Dedifferentiated amniotic fluid mesenchymal stem cell (primary cell): ENCODE measurements around the gene TBX4.
"Not testable (repeated sequence)": the region's sequence is repeated elsewhere in the genome, so short reads cannot be mapped to it uniquely, and the experiment has no call there.

ENCODE experiments used
- DNase-seq: peaks from one replicate; pipeline ENCODE4 v3.0.0-alpha.2; 2016; ENCODE audit errors: extremely low spot score

Gene TBX4

GRCh38 chr17:61498042-61498994 is 46.1 kb downstream of the TBX4 start:
- DNase-seq, result no peak

GRCh38 chr17:61499632-61500031 is 47.4 kb downstream of the TBX4 start:
- no peak for DNase-seq

DNA sequence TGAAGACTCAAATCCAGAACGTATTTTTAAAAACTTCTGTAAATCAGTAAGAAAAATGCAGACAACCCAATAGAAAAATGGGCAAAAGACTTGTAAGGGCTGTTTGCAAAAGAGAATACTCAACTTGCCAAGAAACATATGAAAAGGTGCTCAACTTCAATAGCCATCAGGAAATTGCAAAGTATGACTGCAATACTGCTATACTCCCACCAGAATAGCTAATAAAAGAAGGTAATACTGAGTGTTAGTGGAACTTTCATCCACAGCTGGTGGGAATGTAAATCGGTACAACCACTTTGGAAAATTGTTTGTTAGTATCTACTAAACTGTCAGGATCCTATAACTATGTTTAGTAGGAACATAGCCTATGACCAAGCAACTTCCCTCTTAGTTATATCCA is 48.1 kb downstream of the TBX4 start:
- no peak for DNase-seq

- DNase-seq, result no peak
Measured at GRCh38 chr17:61502292-61502691, 50.1 kb downstream of the TBX4 start.

GRCh38 chr17:61503961-61504360 is 51.7 kb downstream of the TBX4 start:
- no peak for DNase-seq

DNA sequence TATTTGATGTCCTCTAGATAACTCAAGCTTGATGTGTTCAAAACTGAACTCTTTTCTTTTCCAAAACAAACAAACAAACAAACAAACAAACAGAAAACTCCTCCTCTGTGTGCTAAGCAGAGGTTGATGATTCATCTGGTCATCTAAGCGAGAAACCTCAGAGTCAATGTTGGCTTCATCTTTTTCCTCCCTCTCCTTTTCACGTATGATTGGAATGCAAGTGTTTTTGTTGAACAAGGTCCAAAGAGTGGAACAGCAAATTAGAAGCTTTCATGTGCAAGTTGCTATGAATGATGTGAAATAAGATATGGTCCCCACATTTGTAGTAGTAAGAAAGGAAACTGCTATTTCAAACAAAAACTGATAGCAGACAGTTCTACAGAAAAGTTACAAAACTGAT is 52.5 kb downstream of the TBX4 start:
- DNase-seq, result peak; percentile 95

GRCh38 chr17:61505846-61506627 is 53.8 kb downstream of the TBX4 start:
- DNase-seq, result no peak

DNA sequence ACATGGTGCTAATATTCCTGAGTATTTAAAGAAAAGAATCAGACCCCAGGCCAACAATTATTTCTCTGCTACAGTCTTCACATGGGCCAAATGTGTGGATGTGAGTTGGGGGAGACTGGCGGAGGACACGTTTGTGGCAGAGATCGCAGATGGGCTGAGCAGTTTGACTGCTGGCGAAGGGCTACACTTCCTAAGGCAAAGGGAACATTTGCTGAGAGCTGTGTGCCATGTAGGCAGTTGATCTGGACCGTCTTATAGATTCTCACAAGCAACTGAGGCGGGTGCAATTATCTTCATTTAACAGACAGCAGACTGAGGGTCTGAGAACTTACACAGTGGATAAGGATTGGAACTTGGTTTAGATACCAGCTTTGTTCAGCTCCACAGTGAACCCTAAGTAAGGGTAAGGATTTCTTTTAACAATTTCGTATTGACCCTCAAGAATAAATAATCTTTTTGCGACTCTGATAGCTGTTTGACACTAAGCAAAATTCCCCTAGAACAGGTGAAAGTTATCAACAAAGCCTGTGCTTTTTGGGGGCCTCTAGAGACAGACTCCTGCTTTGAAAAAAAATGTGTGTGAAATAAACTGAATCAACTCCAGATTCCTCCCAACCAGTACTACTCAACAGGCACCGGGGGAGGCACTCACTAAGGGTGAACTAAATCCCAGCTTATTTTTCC is 55.3 kb downstream of the TBX4 start:
- no peak for DNase-seq

DNA sequence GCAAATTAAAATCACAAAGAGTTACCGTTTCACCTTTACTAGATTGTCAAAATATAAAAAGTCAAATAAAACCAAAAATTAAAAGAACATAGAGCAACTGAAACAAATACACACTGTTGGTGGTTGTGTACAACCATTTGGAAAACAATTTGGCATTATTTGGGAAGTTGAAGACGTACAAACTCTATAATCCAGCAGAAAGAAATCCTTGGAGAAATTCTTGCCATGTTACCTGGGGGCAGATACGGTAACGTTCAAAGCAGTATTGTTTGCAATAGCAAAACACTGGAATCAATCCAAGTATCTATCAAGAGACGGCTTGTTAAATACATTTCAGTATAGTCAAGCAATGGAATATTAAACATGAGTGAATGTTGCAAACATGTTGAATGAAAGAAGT is 56.7 kb downstream of the TBX4 start:
- no peak for DNase-seq

GRCh38 chr17:61509454-61509853 is 57.2 kb downstream of the TBX4 start:
- not testable (repeated sequence) for DNase-seq

- DNase-seq, result no peak
Measured at GRCh38 chr17:61510237-61510636, 58.0 kb downstream of the TBX4 start.

GRCh38 chr17:61510991-61511390 is 58.8 kb downstream of the TBX4 start:
- no peak for DNase-seq

DNA sequence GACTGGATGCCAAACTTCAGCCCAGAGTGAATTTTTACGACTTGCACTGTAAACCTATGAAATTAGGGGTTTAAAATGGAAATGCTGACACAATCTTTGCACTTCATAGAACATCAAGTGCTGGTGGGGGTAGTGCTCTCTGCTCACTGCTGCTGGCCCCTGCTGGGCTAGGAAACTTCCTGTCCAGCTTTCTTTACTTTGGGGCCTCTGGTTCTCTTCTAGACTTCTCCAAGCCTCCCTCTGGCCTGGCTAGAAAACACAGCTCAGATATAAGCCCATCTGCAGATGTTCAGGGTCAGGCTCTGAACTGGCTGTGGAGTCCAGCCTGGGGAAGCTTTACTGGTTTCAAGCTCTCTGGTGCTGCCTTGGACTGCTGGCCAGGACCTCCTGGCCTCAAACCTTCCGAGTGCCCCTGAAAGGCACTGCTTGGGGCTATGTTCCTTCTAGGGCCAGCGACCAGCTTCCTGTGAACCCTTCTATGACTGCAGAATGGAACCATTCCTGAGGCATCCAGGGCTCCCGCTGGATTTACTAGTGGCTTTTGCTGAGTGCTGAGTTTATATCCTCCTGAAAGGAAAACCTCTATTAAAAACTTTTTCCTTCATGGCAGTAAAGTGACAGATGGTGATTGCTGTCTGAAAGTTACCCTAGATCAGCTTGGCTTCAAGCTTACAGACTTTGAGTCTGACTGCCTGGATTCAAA is 59.4 kb downstream of the TBX4 start:
- DNase-seq, result no peak

DNA sequence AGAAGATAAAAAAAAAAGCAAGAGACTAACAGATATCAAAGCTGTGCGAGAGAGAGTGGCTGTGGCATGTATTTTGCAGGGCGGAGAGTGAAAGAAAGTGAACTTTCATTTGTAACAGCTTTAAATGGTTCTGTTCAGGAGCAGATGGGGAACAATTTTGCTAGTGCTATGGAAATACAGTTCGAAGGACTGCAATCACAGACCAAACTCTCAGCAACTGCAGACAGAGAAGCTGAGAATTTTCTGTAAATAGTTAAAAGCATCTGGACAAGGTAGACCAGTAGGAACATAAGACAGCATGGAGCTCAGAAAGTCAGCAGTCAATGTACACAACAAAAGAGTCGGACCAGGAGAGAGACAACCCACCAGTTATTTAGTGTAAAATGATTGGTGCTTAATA is 62.3 kb downstream of the TBX4 start:
- no peak for DNase-seq

DNA sequence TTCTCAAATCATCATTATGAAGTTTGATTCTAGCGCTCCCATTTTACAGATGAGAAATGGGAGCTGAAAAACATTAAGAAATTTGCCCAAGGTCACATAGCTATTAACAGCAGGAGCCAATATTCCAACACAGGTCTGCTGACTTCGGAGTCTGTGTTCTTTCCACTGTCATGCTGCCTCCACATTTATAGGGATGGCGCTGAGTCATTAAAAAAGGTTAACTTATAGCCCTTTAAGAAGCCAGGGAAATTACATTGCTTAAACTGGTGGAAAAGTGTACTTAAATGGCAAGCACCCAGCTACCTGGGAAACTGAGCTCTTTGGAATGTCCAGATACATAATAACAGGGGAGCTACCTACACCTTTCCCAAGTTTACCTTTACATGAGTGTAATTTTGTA is 65.0 kb downstream of the TBX4 start:
- DNase-seq, result no peak

DNA sequence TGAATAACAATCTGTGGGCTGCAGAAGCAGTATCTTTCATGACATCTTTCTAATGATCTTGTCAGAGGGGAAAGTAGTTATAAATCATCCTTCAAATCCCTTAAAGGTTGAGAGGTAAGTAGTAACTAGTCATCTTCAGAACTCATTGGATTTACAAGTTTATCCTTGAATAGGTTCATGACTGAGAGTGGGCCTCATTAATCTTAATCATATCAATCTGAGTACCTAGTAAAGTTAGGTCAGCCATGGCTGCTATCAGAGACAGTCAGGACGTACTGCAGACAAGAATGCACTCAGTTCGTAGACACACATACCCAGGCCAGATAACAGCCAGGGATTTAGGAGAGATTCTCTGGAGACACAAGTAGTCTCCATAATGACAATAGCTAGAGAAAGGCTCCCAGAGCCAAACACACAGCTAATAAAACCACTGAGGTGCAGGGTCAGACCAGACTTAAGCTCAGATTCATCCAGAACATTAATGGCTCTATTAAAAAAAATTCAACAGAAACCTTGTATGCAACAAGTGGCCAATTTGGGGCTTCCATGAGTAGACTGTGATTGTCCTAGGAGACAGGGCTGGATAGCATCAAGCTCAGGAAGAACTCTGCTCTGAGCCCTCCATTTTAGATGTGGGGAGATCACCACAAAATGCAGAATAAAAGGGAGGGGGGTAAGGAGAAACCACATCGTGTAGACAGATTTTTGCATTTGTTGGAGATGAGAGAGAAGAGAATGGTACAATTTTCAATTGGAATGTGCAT is 65.8 kb downstream of the TBX4 start:
- no peak for DNase-seq

- no peak for DNase-seq
Measured at GRCh38 chr17:61519139-61519538, 66.9 kb downstream of the TBX4 start.

DNA sequence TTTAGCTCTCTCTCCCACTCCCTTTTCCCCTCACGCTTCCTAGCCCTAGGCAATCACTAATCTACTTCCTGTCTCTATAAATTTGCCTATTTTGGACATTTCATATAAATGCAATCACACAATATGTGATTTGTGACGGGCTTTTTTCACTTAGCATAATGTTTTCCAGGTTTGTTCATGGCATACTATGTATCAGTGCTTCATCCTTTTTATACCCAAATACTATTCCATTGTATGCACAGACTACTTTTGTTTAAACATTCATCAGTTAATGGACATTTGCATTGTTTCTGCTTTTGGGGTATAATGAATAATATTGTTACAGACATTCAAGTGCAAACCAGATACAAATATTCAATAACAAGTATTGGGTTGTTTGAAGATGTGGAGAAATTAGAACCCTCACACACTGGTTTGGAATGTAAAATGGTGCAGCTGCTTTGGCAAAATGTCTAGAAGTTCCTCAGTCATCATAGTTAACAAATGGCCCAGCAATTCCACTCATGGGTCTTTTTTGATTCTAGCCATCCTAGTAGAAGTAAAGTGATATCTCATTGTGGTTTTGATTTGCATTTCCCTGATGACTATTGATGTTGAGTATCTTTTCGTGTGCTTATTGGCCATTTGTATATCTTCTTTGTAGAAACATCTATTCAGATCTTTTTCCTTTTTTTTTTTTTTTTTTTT is 67.7 kb downstream of the TBX4 start:
- no peak for DNase-seq

DNA sequence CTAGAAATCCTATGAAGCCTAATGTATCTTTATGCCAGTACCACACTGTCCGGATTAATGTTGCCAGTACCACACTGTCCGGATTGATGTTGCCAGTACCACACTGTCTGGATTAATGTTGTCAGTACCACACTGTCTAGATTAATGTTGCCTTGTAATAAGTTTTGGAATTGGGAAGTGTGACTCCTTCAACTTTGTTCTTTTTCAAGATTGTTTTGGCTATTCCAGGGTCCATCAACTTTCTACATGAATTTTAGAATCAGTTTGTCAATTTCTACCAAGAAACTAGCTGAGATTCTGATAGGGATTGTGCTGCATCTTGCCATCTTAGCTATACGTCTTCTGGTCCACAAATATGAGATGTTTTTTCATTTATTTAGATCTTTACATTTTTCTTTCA is 68.7 kb downstream of the TBX4 start:
- DNase-seq, result no peak

GRCh38 chr17:61522088-61522487 is 69.9 kb downstream of the TBX4 start:
- DNase-seq, result no peak
